NCI-H345 treated with DMSO at 0.1 percent for 48 hours (cell line): ENCODE results near the gene DNAJA4.
A peak's percentile ranks its signal among the peaks of the same experiment; 100 is the strongest.

ENCODE experiments used
- DNase-seq: peaks from one replicate; lab custom pipeline; 2025; ENCODE audit not compliant: unreplicated experiment; lab: John Stamatoyannopoulos, UW

The DNAJA4 gene

DNA sequence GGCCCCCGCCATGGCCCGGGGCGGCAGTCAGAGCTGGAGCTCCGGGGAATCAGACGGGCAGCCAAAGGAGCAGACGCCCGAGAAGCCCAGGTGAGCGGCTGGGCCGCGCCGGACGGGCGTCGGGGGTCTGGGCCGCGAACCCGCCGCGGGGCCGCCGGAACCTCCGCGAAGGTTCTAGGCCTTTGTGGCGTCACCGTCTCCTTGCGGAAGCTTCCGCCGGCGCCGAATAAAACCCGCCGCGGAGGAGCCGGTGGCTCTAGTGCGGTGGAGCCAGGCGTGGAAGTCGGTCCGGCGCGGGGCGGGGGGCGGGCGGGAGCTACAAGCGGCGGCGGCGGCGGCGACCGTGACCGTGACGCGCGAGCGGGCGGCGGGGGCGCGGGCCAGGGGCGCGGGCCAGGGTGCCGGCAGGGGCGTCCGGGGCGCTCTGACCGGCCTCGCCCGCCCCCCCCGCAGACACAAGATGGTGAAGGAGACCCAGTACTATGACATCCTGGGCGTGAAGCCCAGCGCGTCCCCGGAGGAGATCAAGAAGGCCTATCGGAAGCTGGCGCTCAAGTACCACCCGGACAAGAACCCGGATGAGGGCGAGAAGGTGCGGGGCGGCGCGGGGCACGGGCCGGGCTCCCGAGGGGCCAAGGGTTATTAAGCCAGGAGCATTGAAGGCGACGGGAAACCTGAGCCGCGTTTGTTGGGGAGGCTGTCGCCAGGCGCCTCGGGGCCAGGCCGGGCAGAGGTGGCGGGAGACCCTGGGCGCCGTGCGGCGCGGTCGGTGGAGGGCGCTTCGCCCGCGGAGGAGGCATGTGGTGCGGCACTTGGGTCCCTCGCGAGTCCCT is at the start of gene DNAJA4:
DNAJA4 (plus strand) TSS at position 259 of the 833 bp plus-strand sequence; CDS start at position 461, 202 bp downstream.
- DNase-seq: no peak

DNA sequence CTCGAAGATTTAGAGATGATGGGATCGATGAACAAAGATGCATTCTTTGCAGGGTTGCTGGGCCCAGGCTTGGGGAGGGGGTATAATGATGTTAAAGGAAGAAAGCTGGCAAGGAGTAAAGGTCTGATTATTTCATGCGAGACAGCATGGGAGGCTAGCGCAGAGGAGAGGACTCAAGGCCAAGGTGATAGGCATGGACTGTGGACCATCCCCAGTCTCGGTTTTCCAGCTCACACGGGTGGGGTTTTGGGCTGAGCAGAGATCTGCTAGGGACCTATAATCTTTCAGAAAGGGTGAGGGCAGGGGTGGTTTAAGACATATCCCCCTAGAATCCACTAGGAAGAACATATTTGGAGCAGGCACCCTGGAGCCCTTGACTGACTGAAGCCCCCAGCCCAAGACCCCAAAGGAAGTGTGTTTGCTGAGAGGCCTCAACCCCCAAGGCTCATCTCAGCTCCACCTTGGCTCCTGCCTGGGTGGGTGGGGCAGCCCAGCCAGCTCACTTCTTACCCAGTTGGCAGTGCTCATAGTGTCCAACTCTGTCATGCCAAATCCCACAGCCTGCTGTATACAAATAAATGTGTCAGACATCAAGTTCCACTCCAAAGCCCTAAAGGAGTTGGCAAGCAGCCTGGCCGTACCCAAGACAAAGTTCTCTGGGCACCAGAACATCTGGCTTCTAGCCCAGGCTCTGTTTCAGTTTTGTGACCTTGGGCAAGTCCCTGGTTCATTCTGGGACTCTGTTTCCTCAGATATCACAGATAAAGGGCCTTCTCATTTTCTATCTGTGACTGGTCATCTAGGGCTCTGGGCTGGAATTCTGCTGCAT is 47.9 kb upstream of the DNAJA4 start:
- no peak for DNase-seq

DNA sequence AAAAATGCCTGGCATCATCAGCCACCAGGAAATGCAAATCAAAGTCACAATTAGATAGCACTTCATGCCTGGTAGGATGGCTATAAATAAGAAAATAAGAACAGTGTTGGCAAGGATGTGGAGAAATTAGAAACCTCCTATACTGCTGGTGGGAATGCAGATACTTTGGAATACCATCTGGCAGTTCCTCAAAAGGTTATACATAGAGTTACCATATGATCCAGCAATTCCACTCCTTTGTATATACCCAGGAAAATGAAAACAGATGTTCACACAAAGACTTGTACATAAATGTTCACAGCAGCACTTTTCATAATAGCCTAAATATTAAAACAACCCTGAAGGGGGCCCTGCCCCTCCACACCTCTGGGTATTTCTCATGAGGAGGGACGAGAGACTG is 43.6 kb upstream of the DNAJA4 start:
- DNase-seq: no peak

- DNase-seq: no peak
These were observed 41.5 kb upstream of the DNAJA4 start for GRCh38 chr15:78222745-78223395.

- DNase-seq: no peak
These were observed 40.9 kb upstream of the DNAJA4 start for GRCh38 chr15:78223396-78224022.

- no peak for DNase-seq
These were observed 40.3 kb upstream of the DNAJA4 start for GRCh38 chr15:78224023-78224411.

DNA sequence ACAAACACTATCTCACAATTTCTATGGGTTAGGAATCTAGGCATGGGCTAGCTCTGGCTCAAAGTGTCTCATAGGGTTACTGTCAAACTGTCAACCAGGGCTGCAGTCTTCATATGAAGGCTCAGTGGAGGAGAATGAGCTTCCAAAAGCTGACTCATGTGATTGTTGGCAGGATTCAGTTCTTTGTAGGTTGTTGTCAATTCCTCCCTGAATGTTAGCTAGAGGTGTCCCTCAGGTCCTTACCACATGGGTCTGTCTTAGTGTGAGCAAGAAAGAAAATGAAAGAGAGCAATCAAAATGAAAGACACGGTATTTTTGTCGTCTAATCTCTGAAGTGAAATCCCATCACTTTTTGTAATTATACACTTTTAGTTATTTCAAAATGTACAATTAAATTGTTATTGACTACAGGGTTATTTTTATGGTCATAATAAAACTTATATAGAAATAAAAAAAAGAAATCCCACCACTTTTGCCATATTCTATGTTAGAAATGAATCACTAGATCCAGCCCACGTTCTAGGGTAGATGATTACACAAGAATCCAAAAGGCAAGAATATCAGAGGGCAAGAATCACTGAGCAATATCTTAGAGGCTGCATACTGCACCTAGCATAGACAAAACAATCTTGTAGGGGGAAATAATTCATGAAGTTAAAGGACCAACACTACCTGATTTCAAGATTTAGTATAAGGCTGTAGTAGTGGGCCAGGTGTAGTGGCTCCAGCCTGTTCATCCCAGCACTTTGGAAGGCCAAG is 38.4 kb upstream of the DNAJA4 start:
- no peak for DNase-seq

DNA sequence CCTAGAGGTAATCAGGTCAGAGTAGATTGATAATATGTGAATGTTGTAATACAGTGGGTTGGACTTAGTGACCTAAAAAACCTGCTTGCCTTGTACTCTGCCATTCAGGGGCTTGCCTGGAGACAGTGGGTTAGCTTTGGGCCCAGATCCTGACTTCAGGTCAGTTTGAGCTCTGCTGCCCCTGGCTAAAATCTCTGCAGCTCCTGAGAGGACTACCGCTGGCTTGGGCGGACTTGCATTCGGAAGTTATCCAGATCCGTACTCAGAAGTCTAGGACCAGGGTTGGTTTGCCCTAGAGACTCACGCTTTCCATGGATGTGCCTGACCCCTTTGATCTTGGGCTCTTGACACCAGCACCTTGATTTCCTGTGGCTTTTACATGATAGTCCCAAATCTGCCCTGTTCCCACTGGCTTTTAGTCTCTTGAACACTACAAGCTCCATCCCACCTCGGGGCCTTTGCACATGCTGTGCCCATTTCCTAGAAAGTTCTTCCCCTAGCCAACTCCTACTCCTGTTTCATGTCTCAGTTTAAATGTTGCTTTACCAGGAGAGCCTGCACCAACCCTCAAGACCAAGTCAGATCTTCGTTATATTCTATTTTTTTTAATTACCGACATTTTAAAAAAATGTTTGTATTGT is 35.9 kb upstream of the DNAJA4 start:
- no peak for DNase-seq

- no peak for DNase-seq
These were observed 34.6 kb upstream of the DNAJA4 start for GRCh38 chr15:78229431-78230406.

DNA sequence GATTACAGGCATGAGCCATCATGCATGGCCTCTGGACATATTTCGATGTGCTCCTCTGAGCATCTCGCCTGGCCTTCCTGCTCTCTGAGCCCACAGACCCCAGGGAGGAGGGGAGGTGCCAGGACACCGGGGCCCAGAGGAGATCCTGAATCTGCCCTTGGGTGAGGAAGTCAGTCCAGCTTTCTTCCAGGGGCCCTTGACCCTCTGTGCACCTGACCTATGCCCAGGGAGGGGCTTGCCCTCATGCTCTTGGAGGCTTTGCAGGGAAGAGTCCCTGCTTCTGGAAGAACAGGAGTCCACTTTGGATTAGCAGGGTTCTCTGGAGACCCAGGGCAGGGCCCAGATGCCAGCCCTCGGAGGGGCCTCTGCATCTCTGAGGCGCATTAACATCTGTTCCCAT is 31.4 kb upstream of the DNAJA4 start:
- DNase-seq: no peak

GRCh38 chr15:78233496-78233895 is 30.9 kb upstream of the DNAJA4 start:
- DNase-seq: no peak

DNA sequence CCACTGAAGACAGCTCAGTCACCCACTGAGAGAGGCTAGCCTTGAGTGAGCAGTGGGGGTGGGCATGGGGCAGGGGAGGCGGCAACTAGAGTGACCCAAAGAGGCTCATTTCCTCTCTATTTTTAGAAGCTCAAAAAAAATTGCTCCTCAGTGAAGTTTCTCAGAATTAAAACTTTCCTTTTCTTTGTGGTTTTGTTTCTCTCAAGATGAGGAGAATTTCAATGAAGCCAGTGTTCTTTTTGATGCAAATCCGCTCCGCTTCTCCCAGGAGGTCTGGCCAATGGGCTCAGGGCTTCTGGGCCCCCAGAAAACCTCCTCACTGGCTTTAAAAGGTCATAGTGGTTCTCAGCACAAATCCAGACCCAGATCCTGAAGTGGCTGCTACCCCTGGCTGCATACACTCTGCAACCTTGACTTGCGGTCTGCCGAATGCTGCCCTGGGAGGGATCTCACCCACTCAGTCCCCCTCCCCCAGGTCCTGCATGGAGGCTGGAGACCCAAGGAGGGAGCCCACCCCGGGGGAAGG is 29.8 kb upstream of the DNAJA4 start, which contains the start of gene ACSBG1:
ACSBG1 (minus strand) TSS at position 51 of the 526 bp plus-strand sequence. CDS start 64 bp downstream, outside the sequence.
- no peak for DNase-seq

GRCh38 chr15:78236491-78236890 is 27.9 kb upstream of the DNAJA4 start:
- no peak for DNase-seq

GRCh38 chr15:78237146-78237545 is 27.2 kb upstream of the DNAJA4 start:
- DNase-seq: no peak

GRCh38 chr15:78239811-78240210 is 24.6 kb upstream of the DNAJA4 start:
- no peak for DNase-seq

DNA sequence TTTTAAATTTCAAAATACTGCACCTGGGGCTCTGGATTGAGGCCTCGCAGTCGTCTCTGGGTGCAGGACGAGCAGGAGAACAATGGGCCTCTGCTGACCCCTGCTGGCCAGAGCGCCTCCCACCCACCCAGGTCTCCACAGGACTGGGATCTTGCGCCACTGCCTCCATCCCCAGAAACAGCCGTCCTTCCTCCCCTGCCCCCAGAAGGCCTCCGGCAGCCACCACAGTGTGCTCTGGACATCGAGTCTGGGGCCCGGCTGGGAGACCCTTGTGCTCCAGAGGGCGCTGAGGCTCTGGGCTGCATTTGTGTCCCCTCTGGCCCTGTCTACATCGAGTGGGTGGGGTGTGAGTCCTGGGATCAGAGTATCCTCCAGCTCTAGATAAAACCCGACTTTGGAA is 23.3 kb upstream of the DNAJA4 start:
- DNase-seq: peak; percentile 28

DNA sequence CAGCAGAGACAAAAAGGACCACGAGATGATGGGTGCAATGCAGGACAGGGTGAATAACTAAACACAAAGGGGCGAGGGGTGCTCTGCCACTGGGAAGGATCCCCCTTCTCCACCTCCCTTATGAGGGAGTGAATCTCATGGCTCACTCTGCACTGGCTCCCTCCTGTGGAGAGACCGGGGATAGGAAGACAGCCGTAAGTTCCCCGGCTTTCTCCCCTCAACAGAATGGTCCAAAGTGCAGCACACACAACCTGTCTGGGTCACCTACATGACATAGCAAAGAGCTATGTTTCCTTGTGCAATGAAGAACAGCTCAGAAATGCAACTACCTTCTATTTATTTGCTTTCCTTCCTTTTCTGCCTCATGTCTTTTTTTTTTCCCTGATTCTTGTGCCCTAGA is 22.2 kb upstream of the DNAJA4 start:
- no peak for DNase-seq

DNA sequence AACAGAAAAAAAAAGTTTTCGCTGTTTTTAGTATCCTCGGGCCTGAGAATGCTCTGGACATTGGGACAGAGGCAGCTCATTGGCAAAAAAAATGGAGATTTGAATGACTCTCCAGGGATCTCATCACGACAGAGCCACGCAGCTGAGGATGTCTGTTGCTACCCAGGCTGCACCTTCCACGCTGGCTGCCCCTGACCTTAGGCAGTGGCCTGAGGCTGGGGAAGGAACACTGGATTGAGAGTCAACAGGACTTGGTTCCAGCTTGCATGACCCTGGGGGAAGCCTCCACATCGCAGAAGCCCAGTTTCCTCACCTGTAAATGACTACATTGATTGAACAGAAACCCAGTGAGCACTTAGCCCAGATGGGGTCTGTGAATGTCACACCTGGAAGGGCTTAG is 21.3 kb upstream of the DNAJA4 start:
- no peak for DNase-seq
